Tibial nerve (tissue), 4 donors: ENCODE measurements around the gene USP20. TPM values are rescaled to one million over a fixed set of nuclear protein-coding genes. Genes with fewer than 3 reads are reported as not detected.

Source experiments
- DNase-seq, 2 donors: peaks; one replicate each; pipeline ENCODE4 v3.0.0-alpha.2; 2019; ENCODE audit warnings: low spot score in 2 of 2
- H3K27ac ChIP-seq, 4 donors: fragments of 200-600 bp; sonication (generic) in 3 of 4; one replicate each; pipeline ENCODE4 v1.5.1; 2017 to 2019; ENCODE audit warnings: mild to moderate bottlenecking in 1 of 4
- H3K27me3 ChIP-seq, 2 donors: fragments of 200-600 bp; sonication (generic) in 1 of 2; one replicate each; pipeline versions ENCODE4 v1.5.1 to v1.6.0; 2017 to 2019
- H3K36me3 ChIP-seq, 3 donors: fragments of 200-600 bp; sonication (generic); one replicate each; pipeline ENCODE4 v1.5.1; 2018 to 2019
- H3K4me1 ChIP-seq, 4 donors: fragments of 200-600 bp; sonication (generic) in 3 of 4; one replicate each; pipeline ENCODE4 v1.5.1; 2017 to 2019
- H3K4me3 ChIP-seq, 4 donors: fragments of 200-600 bp; sonication (generic) in 3 of 4; one replicate each; pipeline ENCODE4 v1.5.1; 2017 to 2019; ENCODE audit warnings: mild to moderate bottlenecking in 1 of 4, moderate library complexity in 1 of 4
- H3K9me3 ChIP-seq, 4 donors: fragments of 200-600 bp; sonication (generic) in 3 of 4; one replicate each; pipeline ENCODE4 v1.5.1; 2017 to 2019
- EP300 ChIP-seq, 2 donors: sonication (generic); formaldehyde crosslinking; IDR thresholded peaks; one replicate each; pipeline ENCODE4 v1.6.1; 2017; ENCODE audit warnings: antibody characterized with exemption in 2 of 2, mild to moderate bottlenecking in 1 of 2
- POLR2A ChIP-seq, 2 donors: fragments of 450-650 bp; IDR thresholded peaks; one replicate each; pipeline ENCODE4 v1.6.1; 2017; ENCODE audit warnings: antibody characterized with exemption in 2 of 2, mild to moderate bottlenecking in 2 of 2, moderate library complexity in 2 of 2
- WGBS, 2 donors: methylation state at CpG; one replicate each; pipeline ENCODE4 v1.1.5; 2018; 5-methylcytosine and 5-hydroxymethylcytosine counted together
- total RNA-seq, 4 donors: library from RNA; depleted of rRNA; stranded (reverse); fragments of >200 nt; gene quantifications; one replicate each; pipeline ENCODE4 v1.1.0, GENCODE V29; 2016
- TF ChIP-seq, protein P1 (sequence below), 5 experiments: fragments of 200-600 bp in 3 of 5; fragments of 450-650 bp in 2 of 5; sonication (generic) in 3 of 5; IDR thresholded peaks; one replicate each; pipeline ENCODE4 v1.5.1; 2016 to 2019; ENCODE audit warnings: antibody characterized with exemption in 5 of 5, mild to moderate bottlenecking in 3 of 5, moderate library complexity in 2 of 5

Gene USP20
- total RNA-seq, 4 donors from 2014 or later: 20.1 to 50.1 (median 24.1) TPM

GRCh38 chr9:129798973-129799372 is 36.3 kb upstream of the USP20 start:
- peaks cover 0 to 5% (median 4%) of the 10 kb centered on the region in 4 donors for H3K4me1 ChIP-seq
- TF ChIP-seq EP300 (IDR thresholded peaks at IDR 0.05) (no peak), POLR2A (IDR thresholded peaks at IDR 0.05) (no peak)
- TF ChIP-seq, protein P1, sequence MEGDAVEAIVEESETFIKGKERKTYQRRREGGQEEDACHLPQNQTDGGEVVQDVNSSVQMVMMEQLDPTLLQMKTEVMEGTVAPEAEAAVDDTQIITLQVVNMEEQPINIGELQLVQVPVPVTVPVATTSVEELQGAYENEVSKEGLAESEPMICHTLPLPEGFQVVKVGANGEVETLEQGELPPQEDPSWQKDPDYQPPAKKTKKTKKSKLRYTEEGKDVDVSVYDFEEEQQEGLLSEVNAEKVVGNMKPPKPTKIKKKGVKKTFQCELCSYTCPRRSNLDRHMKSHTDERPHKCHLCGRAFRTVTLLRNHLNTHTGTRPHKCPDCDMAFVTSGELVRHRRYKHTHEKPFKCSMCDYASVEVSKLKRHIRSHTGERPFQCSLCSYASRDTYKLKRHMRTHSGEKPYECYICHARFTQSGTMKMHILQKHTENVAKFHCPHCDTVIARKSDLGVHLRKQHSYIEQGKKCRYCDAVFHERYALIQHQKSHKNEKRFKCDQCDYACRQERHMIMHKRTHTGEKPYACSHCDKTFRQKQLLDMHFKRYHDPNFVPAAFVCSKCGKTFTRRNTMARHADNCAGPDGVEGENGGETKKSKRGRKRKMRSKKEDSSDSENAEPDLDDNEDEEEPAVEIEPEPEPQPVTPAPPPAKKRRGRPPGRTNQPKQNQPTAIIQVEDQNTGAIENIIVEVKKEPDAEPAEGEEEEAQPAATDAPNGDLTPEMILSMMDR (IDR thresholded peaks at IDR 0.05): no peak
- H3K4me3 ChIP-seq: no peak overlapping the region
- no peaks in the 10 kb centered on the region for H3K36me3 ChIP-seq
- no peak for DNase-seq
- H3K27ac ChIP-seq: no peak overlapping the region
- no peaks in the 10 kb centered on the region for H3K27me3 ChIP-seq
- 65 to 73% methylated on average over 6 of the region's 6 CpGs for WGBS, 2 donors
- H3K9me3 ChIP-seq: no peaks in the 10 kb centered on the region

GRCh38 chr9:129801504-129801903 is 33.8 kb upstream of the USP20 start:
- Histone ChIP-seq H3K9me3 (no peaks in the 10 kb centered on the region), H3K27me3 (no peaks in the 10 kb centered on the region), H3K4me3 (no peak overlapping the region), H3K36me3 (peaks cover 0 to 17% (median 0%) of the 10 kb centered on the region in 3 donors), H3K27ac (no peak overlapping the region), H3K4me1 (peaks cover 0 to 11% (median 8%) of the 10 kb centered on the region in 4 donors)
- no peak for TF ChIP-seq POLR2A (IDR thresholded peaks at IDR 0.05)
- no peak for TF ChIP-seq EP300 (IDR thresholded peaks at IDR 0.05)
- TF ChIP-seq, protein P1 (IDR thresholded peaks at IDR 0.05): no peak
- DNase-seq: no peak
- WGBS, 2 donors: 75 to 85% methylated on average over 15 to 17 of the region's 17 CpGs

- Histone ChIP-seq H3K9me3 (no peaks in the 10 kb centered on the region), H3K27ac (peak within 1 kb of the TSS; percentile 73 to 95 (median 91)), H3K4me1 (peaks cover 0 to 11% (median 8%) of the 10 kb centered on the region in 4 donors), H3K27me3 (no peaks in the 10 kb centered on the region), H3K36me3 (peaks cover 0 to 32% (median 0%) of the 10 kb centered on the region in 3 donors), H3K4me3 (peak within 1 kb of the TSS; percentile 88 to 98 (median 90))
- DNase-seq: peak; percentile 93 to 95
- 1% methylated on average over 34 to 67 of the region's 93 CpGs for WGBS, 2 donors
- TF ChIP-seq EP300 (IDR thresholded peaks at IDR 0.05) (peak; percentile 52 to 92), POLR2A (IDR thresholded peaks at IDR 0.05) (peak in 1 of 2 donors; percentile 78)
- TF ChIP-seq, protein P1 (IDR thresholded peaks at IDR 0.05): peak in 2 of 5 experiments; percentile 4 to 37
Measured at GRCh38 chr9:129802833-129803675, 32.2 kb upstream of the USP20 start, which contains the start of gene TOR1B. TOR1B (plus strand) TSS chr9:129803184; CDS start chr9:129803213, 29 bp downstream.

DNA sequence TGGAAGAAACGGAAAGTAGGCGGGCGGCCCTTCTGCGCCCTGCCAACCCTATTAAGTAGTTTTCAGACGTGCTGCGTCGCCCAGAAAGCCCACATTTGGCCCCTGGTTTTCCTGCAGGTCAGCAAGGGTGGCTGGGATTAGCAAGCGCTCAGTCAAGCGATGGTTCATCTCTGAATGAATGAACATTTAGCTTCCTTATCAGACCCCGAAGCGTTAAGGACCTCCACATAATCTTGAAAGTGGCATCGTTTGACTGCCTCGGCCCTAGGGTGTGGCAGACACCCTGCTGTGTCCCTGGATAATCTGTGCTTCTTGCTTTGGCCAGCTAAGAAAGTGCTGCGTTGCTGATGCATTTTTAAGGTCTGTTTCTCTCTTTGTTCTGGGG is 31.6 kb upstream of the USP20 start:
- Histone ChIP-seq H3K4me1 (peaks cover 0 to 11% (median 8%) of the 10 kb centered on the region in 4 donors), H3K4me3 (peak overlapping the region; percentile 88 to 98 (median 90)), H3K27me3 (no peaks in the 10 kb centered on the region), H3K36me3 (peaks cover 0 to 36% (median 0%) of the 10 kb centered on the region in 3 donors), H3K27ac (peak overlapping the region; percentile 73 to 95 (median 91)), H3K9me3 (no peaks in the 10 kb centered on the region)
- TF ChIP-seq POLR2A (IDR thresholded peaks at IDR 0.05) (no peak), EP300 (IDR thresholded peaks at IDR 0.05) (no peak)
- TF ChIP-seq, protein P1 (IDR thresholded peaks at IDR 0.05): no peak
- WGBS, 2 donors: 3 to 4% methylated on average over 14 of the region's 14 CpGs
- DNase-seq: no peak

DNA sequence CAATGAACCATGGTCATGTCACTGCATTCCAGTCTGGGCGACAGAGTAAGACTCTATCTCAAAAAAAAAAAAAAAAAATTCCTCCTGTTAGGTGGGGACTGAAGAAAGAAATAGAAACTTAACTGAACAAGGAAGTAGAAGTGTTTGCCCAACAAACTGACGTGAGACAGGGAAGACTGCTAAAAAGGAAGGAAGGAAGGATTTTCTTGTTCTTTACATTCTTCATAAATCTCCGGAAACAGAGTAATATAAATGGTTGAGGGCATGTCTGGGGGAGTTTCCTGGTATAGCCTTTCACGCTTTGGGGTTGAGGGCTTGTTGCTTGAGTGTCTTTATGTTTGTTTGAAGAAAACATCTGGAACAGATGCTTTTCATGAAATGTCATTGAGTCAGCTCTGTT is 29.2 kb upstream of the USP20 start:
- H3K9me3 ChIP-seq: no peaks in the 10 kb centered on the region
- H3K4me3 ChIP-seq: no peak overlapping the region
- no peaks in the 10 kb centered on the region for H3K27me3 ChIP-seq
- TF ChIP-seq, protein P1 (IDR thresholded peaks at IDR 0.05): no peak
- TF ChIP-seq EP300 (IDR thresholded peaks at IDR 0.05) (no peak), POLR2A (IDR thresholded peaks at IDR 0.05) (no peak)
- no peak for DNase-seq
- no peak overlapping the region for H3K27ac ChIP-seq
- H3K36me3 ChIP-seq: peaks cover 0 to 60% (median 3%) of the 10 kb centered on the region in 3 donors
- WGBS, 2 donors: 66 to 74% methylated on average over 4 of the region's 4 CpGs
- peaks cover 0 to 11% (median 8%) of the 10 kb centered on the region in 4 donors for H3K4me1 ChIP-seq
